Muscle layer of colon (tissue), 2 donors: ENCODE measurements around the gene CEP20.
"Not testable (repeated sequence)": the region's sequence is repeated elsewhere in the genome, so short reads cannot be mapped to it uniquely, and the experiment has no call there.

Experiments
- H3K27ac ChIP-seq: one replicate; pipeline ENCODE4 v1.7.0; 2013; ENCODE audit warnings: low read depth, mild to moderate bottlenecking, low read length, moderate library complexity
- H3K27me3 ChIP-seq, 2 donors: one replicate each; pipeline ENCODE4 v1.7.0; 2013; ENCODE audit warnings: low read length in 2 of 2, mild to moderate bottlenecking in 2 of 2; ENCODE audit not compliant: insufficient read depth in 2 of 2, control insufficient read depth in 1 of 2
- H3K36me3 ChIP-seq: one replicate; pipeline ENCODE4 v1.7.0; 2013; ENCODE audit warnings: mild to moderate bottlenecking, low read length; ENCODE audit not compliant: insufficient read depth
- H3K4me1 ChIP-seq: one replicate; pipeline ENCODE4 v1.7.0; 2013; ENCODE audit warnings: mild to moderate bottlenecking, low read length; ENCODE audit not compliant: insufficient read depth
- H3K4me3 ChIP-seq, 2 donors: one replicate each; pipeline ENCODE4 v1.7.0; 2013; ENCODE audit warnings: low read length in 2 of 2, low read depth in 1 of 2, mild to moderate bottlenecking in 1 of 2, moderate library complexity in 1 of 2
- H3K9ac ChIP-seq: one replicate; pipeline ENCODE4 v1.7.0; 2013; ENCODE audit warnings: low read length
- H3K9me3 ChIP-seq: one replicate; pipeline ENCODE4 v1.7.0; 2013; ENCODE audit warnings: mild to moderate bottlenecking, low read length
- donor health status: abdominal sarcoma.
- donor health status: Adenocarcinoma of cecum.

CEP20 gene

GRCh38 chr16:15888072-15888976 is at the start of gene CEP20:
Gene CEP20, minus strand, starts transcription at chr16:15888603. Its CDS starts 18 bp downstream, at chr16:15888585.
- Histone ChIP-seq H3K4me1 (peaks cover 24% of the 10 kb centered on the region), H3K9me3 (no peaks in the 10 kb centered on the region), H3K9ac (peak within 1 kb of the TSS; percentile 79), H3K27ac (peak within 1 kb of the TSS; percentile 92), H3K4me3 (peak within 1 kb of the TSS; percentile 83 to 90), H3K27me3 (no peaks in the 10 kb centered on the region), H3K36me3 (no peaks in the 10 kb centered on the region)

- not testable (repeated sequence) for H3K4me3 ChIP-seq, H3K27ac ChIP-seq, H3K36me3 ChIP-seq, H3K9ac ChIP-seq, H3K4me1 ChIP-seq, H3K9me3 ChIP-seq, H3K27me3 ChIP-seq
Measured at GRCh38 chr16:15936809-15937208, 48.4 kb upstream of the CEP20 start.

GRCh38 chr16:15934991-15935390 is 46.6 kb upstream of the CEP20 start:
- no peaks in the 10 kb centered on the region for H3K9me3 ChIP-seq
- H3K9ac ChIP-seq: no peak overlapping the region

GRCh38 chr16:15933781-15934180 is 45.4 kb upstream of the CEP20 start:
- Histone ChIP-seq H3K27me3 (no peaks in the 10 kb centered on the region), H3K9me3 (no peaks in the 10 kb centered on the region), H3K4me1 (no peaks in the 10 kb centered on the region), H3K9ac (no peak overlapping the region), H3K4me3 (no peak overlapping the region), H3K36me3 (no peaks in the 10 kb centered on the region), H3K27ac (no peak overlapping the region)

More at GRCh38 chr16:15934991-15935390, 46.6 kb upstream of the CEP20 start:
- Histone ChIP-seq H3K27ac (no peak overlapping the region), H3K27me3 (no peaks in the 10 kb centered on the region), H3K4me3 (no peak overlapping the region), H3K4me1 (no peaks in the 10 kb centered on the region), H3K36me3 (no peaks in the 10 kb centered on the region)

GRCh38 chr16:15932939-15933338 is 44.5 kb upstream of the CEP20 start:
- H3K4me3 ChIP-seq: no peak overlapping the region
- no peaks in the 10 kb centered on the region for H3K9me3 ChIP-seq
- no peaks in the 10 kb centered on the region for H3K27me3 ChIP-seq
- no peaks in the 10 kb centered on the region for H3K36me3 ChIP-seq
- H3K9ac ChIP-seq: no peak overlapping the region
- no peak overlapping the region for H3K27ac ChIP-seq
- no peaks in the 10 kb centered on the region for H3K4me1 ChIP-seq

GRCh38 chr16:15928261-15929104 is 40.1 kb upstream of the CEP20 start:
- Histone ChIP-seq H3K27ac (no peak overlapping the region), H3K36me3 (no peaks in the 10 kb centered on the region), H3K27me3 (no peaks in the 10 kb centered on the region), H3K9ac (no peak overlapping the region), H3K4me3 (no peak overlapping the region), H3K4me1 (no peaks in the 10 kb centered on the region), H3K9me3 (no peaks in the 10 kb centered on the region)

GRCh38 chr16:15925631-15926030 is 37.2 kb upstream of the CEP20 start:
- Histone ChIP-seq H3K4me3 (no peak overlapping the region), H3K9ac (no peak overlapping the region), H3K4me1 (no peaks in the 10 kb centered on the region), H3K9me3 (no peaks in the 10 kb centered on the region), H3K27ac (no peak overlapping the region), H3K27me3 (no peaks in the 10 kb centered on the region), H3K36me3 (no peaks in the 10 kb centered on the region)

- Histone ChIP-seq H3K27ac (no peak overlapping the region), H3K4me3 (no peak overlapping the region), H3K27me3 (no peaks in the 10 kb centered on the region), H3K9me3 (no peaks in the 10 kb centered on the region), H3K9ac (no peak overlapping the region), H3K4me1 (no peaks in the 10 kb centered on the region), H3K36me3 (no peaks in the 10 kb centered on the region)
Measured at GRCh38 chr16:15924996-15925395, 36.6 kb upstream of the CEP20 start.

GRCh38 chr16:15919331-15919730 is 30.9 kb upstream of the CEP20 start:
- H3K4me1 ChIP-seq: no peaks in the 10 kb centered on the region
- H3K9me3 ChIP-seq: no peaks in the 10 kb centered on the region
- H3K9ac ChIP-seq: no peak overlapping the region
- no peaks in the 10 kb centered on the region for H3K36me3 ChIP-seq
- H3K4me3 ChIP-seq: no peak overlapping the region
- H3K27me3 ChIP-seq: no peaks in the 10 kb centered on the region
- no peak overlapping the region for H3K27ac ChIP-seq

GRCh38 chr16:15918314-15918713 is 29.9 kb upstream of the CEP20 start:
- not testable (repeated sequence) for H3K27me3 ChIP-seq, H3K36me3 ChIP-seq, H3K9me3 ChIP-seq, H3K27ac ChIP-seq, H3K4me1 ChIP-seq, H3K9ac ChIP-seq, H3K4me3 ChIP-seq

- no peak overlapping the region for H3K27ac ChIP-seq
- H3K9me3 ChIP-seq: no peaks in the 10 kb centered on the region
- H3K4me3 ChIP-seq: no peak overlapping the region
- H3K9ac ChIP-seq: no peak overlapping the region
- no peaks in the 10 kb centered on the region for H3K36me3 ChIP-seq
- no peaks in the 10 kb centered on the region for H3K27me3 ChIP-seq
- H3K4me1 ChIP-seq: no peaks in the 10 kb centered on the region
Measured at GRCh38 chr16:15916323-15916722, 27.9 kb upstream of the CEP20 start.
